Fibroblast of skin of abdomen (primary cell): ENCODE measurements around the gene ATP8B1.
"Not testable (repeated sequence)": the region's sequence is repeated elsewhere in the genome, so short reads cannot be mapped to it uniquely, and the experiment has no call there.

Experiments
- DNase-seq: peaks from one replicate; pipeline ENCODE4 v3.0.0-alpha.2; 2013

The ATP8B1 gene

GRCh38 chr18:57764995-57765394 lies 38.1 kb downstream of the ATP8B1 start:
- DNase-seq = no peak

- no peak for DNase-seq
Observed at GRCh38 chr18:57764087-57764486, 39.0 kb downstream of the ATP8B1 start.

- DNase-seq = no peak
Observed at GRCh38 chr18:57762686-57763085, 40.4 kb downstream of the ATP8B1 start.

- DNase-seq = no peak
Observed at GRCh38 chr18:57759650-57760049, 43.5 kb downstream of the ATP8B1 start.

GRCh38 chr18:57755473-57756067 lies 47.5 kb downstream of the ATP8B1 start:
- no peak for DNase-seq

GRCh38 chr18:57754577-57755338 lies 48.4 kb downstream of the ATP8B1 start:
- DNase-seq = no peak

GRCh38 chr18:57753063-57753462 lies 50.1 kb downstream of the ATP8B1 start:
- no peak for DNase-seq

GRCh38 chr18:57749604-57749970 lies 53.5 kb downstream of the ATP8B1 start:
- no peak for DNase-seq

- DNase-seq = no peak
Observed at GRCh38 chr18:57748770-57749603, 54.1 kb downstream of the ATP8B1 start.

GRCh38 chr18:57747809-57748680 lies 55.1 kb downstream of the ATP8B1 start:
- no peak for DNase-seq

- DNase-seq = no peak
Observed at GRCh38 chr18:57744211-57744694, 58.9 kb downstream of the ATP8B1 start.

- peak; percentile 91 for DNase-seq
Observed at GRCh38 chr18:57743008-57743407, 60.1 kb downstream of the ATP8B1 start.

- DNase-seq = no peak
Observed at GRCh38 chr18:57741273-57741672, 61.8 kb downstream of the ATP8B1 start.

GRCh38 chr18:57738078-57738477 lies 65.0 kb downstream of the ATP8B1 start:
- DNase-seq = no peak

- DNase-seq = peak; percentile 97
Observed at GRCh38 chr18:57737400-57738060, 65.6 kb downstream of the ATP8B1 start.

- DNase-seq = not testable (repeated sequence)
Observed at GRCh38 chr18:57735042-57735441, 68.1 kb downstream of the ATP8B1 start.

GRCh38 chr18:57733861-57734260 lies 69.3 kb downstream of the ATP8B1 start:
- DNase-seq = no peak

- DNase-seq = peak; percentile 24
Observed at GRCh38 chr18:57730146-57730545, 73.0 kb downstream of the ATP8B1 start.

- peak; percentile 20 for DNase-seq
Observed at GRCh38 chr18:57728941-57729511, 74.1 kb downstream of the ATP8B1 start.

GRCh38 chr18:57727952-57728807 lies 74.9 kb downstream of the ATP8B1 start:
- peak; percentile 34 for DNase-seq
